Tibial nerve (tissue), 4 donors: ENCODE measurements around the gene COL25A1.

ENCODE experiments used
- CTCF ChIP-seq, 5 experiments: fragments of 200-600 bp in 3 of 5; fragments of 450-650 bp in 2 of 5; sonication (generic) in 3 of 5; IDR thresholded peaks; one replicate each; pipeline ENCODE4 v1.5.1; 2016 to 2019; ENCODE audit warnings: antibody characterized with exemption in 5 of 5, mild to moderate bottlenecking in 3 of 5, moderate library complexity in 2 of 5
- EP300 ChIP-seq, 2 donors: sonication (generic); formaldehyde crosslinking; IDR thresholded peaks; one replicate each; pipeline ENCODE4 v1.6.1; 2017; ENCODE audit warnings: antibody characterized with exemption in 2 of 2, mild to moderate bottlenecking in 1 of 2
- POLR2A ChIP-seq, 2 donors: fragments of 450-650 bp; IDR thresholded peaks; one replicate each; pipeline ENCODE4 v1.6.1; 2017; ENCODE audit warnings: antibody characterized with exemption in 2 of 2, mild to moderate bottlenecking in 2 of 2, moderate library complexity in 2 of 2

- TF ChIP-seq POLR2A (IDR thresholded peaks at IDR 0.05) (no peak), CTCF (IDR thresholded peaks at IDR 0.05) (no peak), EP300 (IDR thresholded peaks at IDR 0.05) (no peak)
Measured at GRCh38 chr4:109243871-109244270, 58.6 kb downstream of the COL25A1 start.
